Iris pigment epithelial cell (primary cell): ENCODE results near the gene CRELD2.
A peak's percentile ranks its signal among the peaks of the same experiment; 100 is the strongest.

Experiments used
- DNase-seq: peaks from one replicate; pipeline ENCODE4 v3.0.0-alpha.2; 2011; ENCODE audit warnings: low read depth

The CRELD2 gene

DNA sequence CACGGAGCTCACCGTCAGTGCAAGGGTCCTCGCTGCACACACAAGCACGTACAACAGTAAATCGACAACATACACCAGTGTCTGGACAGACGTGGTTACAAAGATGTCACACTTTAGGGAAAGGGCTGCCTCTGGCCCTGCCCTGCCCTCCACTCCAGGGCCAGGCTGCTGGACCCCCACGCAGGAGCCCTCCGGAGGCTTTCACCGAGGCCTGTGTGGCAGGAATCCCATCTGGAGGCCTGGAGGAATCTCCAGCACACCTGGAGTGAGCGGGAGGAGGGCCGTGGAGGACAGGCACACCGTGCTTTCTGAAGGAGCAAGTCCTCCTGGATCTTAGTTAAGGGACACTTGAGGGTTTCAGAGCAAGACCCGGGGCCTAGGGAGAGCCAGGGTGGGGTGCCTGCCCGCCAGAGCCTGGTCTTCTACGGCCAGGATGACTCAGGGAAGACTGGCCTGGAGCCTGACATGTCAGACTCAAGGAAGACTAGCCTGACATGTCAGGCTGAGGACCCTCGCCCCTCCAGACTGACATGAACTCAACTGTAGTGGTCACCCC is 40.0 kb downstream of the CRELD2 start:
- no peak for DNase-seq

DNA sequence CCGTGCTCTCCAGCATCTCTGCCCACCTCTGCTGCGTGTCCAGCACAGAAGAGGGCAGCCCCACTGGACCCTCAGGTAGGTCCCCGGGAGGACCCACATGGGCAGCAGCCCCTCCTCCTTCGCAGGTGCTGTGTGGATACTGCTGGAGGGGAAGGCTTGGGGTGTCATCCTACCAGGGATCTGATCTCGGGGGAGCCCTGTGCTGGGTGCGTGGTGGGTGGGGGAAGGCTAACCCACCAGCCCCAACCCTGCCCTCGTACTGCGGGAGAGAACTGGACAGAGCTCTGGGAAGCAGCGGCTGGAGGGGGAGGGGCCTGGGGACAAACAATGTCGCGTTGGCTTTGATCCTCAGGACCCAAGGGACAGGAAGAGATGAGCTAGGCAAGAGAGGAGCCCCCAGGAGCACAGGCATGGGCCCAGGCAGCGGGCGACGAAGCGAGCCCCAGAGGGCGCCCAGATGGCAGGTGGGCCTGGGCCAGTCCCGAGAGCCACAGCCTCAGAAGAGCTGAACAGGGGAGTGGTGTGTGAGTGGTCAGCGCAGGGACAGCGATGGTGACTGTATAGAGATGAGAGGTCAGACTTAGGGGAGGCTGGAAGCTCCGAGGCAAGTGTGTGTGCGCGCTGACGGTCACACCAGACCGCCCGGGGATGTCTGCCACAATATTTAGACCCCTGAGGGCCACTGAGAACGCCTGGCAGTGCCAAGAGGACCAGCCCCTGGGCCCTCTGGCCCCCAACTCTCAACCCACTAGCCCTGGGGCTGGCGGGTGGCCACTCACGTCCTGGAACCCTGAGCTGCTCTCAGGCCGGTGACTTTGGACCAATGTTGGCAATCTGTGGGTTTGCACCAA is 40.7 kb downstream of the CRELD2 start:
- DNase-seq, result no peak

DNA sequence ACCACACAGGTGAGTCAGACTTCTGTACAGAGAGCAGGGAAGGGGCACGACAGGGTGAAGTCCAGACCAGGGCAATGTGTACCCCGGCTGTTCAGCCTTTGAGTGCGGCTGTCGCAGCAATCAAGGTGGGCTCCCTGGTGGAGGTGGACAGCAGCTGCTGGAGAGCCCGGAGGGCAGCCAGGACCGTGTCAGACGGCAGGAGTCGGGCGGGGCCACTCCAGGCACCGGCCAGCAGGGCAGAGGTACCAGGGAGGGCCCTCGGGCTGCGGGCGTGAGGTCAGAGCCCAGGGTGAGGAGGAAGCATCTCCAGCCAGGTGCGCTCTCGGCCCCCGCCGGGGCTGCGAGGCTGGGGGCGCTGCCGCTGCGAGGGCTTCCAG is 41.3 kb downstream of the CRELD2 start:
- no peak for DNase-seq

- peak; percentile 95 for DNase-seq
Measured at GRCh38 chr22:49960159-49961004, 41.9 kb downstream of the CRELD2 start, which contains the start of gene PIM3. PIM3 (plus strand) TSS chr22:49960772; CDS start chr22:49960948, 176 bp downstream.

GRCh38 chr22:49961005-49961600 is 42.7 kb downstream of the CRELD2 start:
- peak; percentile 33 for DNase-seq

DNA sequence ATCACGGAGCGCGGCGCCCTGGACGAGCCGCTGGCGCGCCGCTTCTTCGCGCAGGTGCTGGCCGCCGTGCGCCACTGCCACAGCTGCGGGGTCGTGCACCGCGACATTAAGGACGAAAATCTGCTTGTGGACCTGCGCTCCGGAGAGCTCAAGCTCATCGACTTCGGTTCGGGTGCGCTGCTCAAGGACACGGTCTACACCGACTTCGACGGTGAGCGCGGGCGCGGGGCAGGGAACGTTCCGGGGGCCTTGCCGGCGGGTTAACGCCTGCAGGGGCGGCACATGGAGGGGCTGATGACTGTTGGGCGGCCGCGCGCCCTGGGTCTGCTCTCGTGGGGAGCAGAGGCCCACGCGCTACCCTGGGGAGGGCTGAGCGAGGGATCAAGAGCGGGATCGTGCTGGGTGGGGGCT is 43.2 kb downstream of the CRELD2 start:
- peak; percentile 62 for DNase-seq

DNA sequence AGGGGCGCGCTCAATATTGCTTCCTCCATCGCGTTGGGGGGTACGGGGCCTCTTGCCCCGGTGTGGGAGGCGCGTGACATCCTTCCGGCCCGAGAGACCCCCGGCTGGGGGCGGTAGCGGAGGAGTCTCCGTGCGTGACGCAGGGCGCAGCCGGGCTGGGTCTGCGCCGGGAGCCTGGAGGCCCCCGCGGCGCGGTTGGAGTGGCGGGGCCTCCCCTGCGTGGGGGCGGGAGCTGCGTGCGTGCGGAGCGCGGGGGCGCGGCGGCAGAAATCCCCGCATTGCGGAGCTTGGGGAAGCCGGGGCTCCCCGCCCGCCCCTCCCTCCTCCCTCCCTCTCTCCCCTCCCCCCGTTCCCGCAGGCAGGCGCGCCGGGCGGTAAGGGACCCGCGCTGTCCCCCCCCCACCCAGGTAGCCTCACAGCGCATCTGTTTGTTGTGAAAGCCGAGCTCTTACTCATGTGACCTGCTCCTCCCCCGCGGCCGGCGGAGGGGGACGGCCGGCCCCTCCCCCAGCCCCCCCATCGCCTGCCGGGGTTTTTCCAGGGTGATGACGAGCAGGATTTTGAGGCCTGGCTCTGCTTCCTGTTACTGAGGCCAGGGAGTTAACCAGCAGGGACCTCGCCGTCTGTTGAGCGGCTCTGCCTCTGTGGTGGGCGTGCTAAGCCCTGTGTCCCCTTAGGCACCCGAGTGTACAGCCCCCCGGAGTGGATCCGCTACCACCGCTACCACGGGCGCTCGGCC is 43.7 kb downstream of the CRELD2 start:
- peak; percentile 96 for DNase-seq

GRCh38 chr22:49962751-49963646 is 44.6 kb downstream of the CRELD2 start:
- DNase-seq, result no peak

- no peak for DNase-seq
Measured at GRCh38 chr22:49963647-49964026, 45.2 kb downstream of the CRELD2 start.

GRCh38 chr22:49964136-49965090 is 46.0 kb downstream of the CRELD2 start:
- DNase-seq, result no peak

GRCh38 chr22:49965091-49966040 is 46.9 kb downstream of the CRELD2 start:
- DNase-seq, result no peak

DNA sequence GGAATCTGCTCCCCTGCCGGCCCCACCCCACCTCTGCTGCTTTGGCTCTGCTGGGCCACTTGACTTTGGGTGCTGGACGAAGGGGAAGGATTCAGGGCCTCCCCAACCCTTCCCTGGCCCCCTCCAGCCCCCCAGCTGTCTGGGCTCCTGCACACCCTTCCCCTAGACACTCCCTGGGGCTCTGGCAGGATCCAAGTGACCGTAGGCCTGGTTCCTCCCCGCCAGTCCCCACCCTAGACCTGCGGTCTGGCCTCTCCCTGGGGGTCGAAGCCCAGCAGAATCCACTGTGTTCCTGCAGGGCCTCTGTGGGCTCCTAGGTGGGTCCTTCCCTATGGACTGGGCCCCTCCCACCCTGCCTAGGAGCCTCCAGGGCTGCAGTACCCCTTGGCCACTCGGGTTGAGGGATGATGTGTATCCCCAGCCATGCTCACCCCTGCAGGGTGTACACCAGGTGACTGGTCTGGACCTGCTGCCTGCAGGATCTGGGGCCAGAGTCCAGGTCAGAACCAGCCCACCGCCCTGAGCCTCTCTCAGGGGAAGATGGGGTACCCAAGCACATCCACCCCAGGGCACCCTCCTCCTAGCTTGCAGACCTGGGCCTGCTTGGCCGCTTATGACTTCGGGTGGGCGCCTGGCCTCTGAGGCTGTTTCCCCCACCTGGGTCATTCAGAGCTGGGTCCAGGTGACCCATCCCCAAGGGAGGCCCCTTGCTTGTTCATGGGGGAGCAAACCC is 47.8 kb downstream of the CRELD2 start:
- DNase-seq, result no peak

- DNase-seq, result peak; percentile 33
Measured at GRCh38 chr22:49966774-49967705, 48.6 kb downstream of the CRELD2 start.

DNA sequence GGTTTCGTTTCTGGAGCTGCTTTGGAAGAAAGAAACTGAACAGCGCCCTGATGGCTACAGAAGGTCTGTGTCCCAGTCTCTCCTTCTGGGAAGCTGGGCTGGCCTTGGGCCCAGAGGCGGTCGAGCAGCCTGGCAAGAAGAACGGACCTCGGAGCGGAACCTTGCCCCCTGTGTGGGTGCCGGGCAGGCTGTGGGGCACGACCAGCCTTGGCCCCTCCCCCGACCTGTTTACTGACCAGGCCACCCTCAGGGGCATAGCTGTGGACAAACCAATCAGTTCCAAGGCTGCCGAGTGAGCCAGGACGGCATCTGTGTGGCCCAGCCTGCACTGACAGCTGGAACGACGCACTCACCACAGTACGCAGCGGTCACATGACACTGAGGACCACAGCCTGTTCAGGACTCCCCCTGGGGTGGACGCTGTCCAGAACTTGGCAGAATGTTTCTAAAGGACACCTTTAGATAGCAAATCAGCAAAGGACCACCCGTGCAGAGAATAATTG is 49.3 kb downstream of the CRELD2 start:
- DNase-seq, result no peak

- no peak for DNase-seq
Measured at GRCh38 chr22:49968313-49968830, 49.9 kb downstream of the CRELD2 start.
